Stimulated activated CD4-positive, alpha-beta T cell treated with anti-CD3 and anti-CD28 coated beads, Interleukin-2, amount 100 ng/mL, for 24 hours (primary cell): ENCODE measurements around the gene PODNL1.
"Not testable (repeated sequence)": the region's sequence is repeated elsewhere in the genome, so short reads cannot be mapped to it uniquely, and the experiment has no call there.

ENCODE experiments used
- DNase-seq, 2 donors: peaks; one replicate each; pipeline ENCODE4 v3.0.0-alpha.2; 2020

PODNL1 gene, protein sequence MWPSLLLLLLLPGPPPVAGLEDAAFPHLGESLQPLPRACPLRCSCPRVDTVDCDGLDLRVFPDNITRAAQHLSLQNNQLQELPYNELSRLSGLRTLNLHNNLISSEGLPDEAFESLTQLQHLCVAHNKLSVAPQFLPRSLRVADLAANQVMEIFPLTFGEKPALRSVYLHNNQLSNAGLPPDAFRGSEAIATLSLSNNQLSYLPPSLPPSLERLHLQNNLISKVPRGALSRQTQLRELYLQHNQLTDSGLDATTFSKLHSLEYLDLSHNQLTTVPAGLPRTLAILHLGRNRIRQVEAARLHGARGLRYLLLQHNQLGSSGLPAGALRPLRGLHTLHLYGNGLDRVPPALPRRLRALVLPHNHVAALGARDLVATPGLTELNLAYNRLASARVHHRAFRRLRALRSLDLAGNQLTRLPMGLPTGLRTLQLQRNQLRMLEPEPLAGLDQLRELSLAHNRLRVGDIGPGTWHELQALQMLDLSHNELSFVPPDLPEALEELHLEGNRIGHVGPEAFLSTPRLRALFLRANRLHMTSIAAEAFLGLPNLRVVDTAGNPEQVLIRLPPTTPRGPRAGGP

DNA sequence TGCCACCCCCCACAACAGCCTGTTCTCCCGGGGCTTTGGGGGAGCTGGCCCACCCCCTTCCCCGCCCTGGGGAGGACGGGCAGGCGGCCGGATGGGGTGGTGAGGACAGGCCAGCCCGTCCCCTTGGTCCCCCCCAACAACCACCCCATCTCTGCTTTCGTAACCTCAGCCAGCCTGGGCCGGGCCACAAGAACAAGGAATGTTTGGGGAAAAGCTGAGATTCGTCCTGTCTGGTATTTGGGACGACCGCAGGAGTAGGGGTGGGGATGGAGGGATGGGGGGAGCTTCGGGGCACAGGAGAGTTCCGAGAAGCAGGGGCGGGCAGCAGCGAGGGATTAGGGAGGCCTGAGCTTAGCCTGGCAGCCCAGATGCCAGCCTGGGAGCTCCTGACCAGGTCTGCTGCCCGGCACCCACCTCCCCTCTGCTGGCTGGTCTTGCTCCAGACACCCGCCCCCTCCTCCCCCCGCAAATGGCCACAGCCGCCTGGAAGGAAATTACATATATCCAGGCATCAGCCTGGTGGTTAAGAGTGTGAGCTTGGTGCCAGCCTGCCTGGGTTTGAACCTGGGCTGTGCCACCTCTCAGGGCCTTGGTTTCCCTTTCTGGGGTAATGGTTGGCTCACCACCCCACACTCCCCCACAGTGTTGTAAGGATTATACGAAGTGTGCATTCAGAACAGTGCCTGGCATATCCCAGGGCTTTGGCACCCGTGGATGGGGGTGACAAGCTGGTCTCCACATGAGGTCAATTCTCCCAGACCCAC lies at the start of gene PODNL1:
TSS of gene PODNL1 (minus strand) at position 117 of the 764 bp plus-strand sequence. CDS start 236 bp downstream, outside the sequence.
- no peak for DNase-seq

DNA sequence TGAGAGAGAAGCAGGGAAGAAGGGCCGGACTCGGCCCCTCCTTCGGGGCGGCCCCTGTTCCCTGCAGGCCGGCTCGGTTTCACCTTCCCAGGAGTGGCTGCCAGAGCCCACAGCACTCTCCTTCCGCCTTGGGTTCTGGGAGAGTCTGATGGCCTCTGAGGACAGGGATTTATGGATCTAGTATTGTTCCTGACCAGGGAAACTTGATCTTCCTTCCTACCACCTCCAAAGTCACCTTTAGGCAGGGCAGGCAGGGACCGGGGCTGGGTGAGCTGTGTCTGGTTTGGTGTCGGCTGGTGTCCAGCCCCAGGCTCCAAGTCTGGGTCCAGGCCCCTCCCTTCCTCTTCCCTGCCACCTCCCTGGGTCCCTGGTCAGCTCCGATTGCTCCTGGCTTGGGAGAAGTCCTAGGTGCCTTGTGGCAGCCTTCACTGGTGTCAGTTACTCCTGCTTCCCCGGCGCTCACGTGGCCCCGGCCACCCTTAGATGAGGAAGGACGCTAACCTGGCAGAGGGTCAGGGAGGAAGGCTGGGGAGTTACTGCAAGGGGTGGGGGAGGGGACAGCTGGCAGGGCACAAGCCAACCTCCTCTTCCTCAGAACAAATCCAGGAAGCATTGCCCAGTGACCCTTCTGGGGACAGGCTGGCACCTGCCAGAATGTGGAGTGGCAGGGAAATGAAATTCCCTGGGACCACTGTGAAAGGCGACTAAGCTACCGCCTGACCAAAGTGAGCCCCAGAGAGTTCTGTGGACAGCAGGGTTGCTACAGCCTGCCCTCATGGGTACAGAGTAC lies 49.1 kb upstream of the PODNL1 start:
- DNase-seq, result no peak

DNA sequence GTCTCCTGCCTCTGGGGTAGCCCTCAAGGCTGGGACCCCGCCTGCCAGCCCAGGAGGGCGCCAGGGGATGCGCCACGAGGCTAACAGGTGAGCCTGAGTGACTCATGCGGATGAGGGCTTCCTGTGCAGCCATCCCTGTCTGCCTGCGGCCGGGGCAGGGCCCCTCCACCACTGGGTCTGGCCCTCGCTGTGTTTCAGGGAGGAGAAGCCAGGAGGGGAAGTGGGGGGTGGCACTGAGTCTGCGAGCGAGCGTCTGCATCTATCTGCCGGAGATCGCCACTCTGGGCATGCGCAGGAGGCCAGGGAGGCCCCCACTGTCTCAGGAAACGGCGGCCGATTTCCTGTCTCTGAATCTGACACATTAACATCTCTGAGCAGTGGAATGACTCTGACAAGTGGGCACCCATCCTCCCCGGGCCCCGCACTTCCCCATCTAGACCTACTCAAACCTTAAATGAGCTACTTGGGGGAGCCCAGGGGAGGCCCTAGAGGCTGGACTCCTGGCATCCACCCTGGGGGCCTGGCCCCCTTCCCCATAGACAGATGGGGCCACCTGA lies 48.2 kb upstream of the PODNL1 start:
- peak; percentile 98 for DNase-seq

DNA sequence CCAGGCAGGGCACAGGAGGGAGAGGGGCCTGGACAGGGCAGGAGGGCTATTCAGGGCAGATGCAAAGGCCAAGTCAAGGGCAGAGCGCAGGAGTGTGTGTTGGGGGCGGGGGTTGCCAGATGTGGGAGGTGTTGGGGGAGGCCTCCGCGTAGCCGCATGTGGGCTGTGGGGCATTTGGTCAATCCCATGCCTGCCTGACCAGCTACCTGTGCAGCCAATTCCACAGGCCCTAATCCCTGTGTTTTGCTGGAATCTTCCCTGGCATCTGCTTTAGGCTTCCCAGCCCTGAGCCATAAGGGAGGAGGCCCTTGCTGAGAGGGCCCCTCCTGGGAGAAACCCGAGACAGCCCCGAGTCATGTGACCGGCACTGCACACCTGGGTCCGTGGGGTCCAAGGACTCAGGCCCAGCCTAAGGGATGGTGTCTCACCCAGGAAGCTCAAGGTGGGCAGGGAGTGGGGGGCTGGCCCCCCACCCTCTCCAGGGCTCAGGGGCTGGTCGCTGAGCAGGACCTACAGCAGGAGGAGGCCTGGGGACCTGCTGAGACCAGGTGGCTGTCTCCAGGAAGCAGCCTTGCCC lies 47.6 kb upstream of the PODNL1 start:
- peak; percentile 36 to 37 for DNase-seq

DNA sequence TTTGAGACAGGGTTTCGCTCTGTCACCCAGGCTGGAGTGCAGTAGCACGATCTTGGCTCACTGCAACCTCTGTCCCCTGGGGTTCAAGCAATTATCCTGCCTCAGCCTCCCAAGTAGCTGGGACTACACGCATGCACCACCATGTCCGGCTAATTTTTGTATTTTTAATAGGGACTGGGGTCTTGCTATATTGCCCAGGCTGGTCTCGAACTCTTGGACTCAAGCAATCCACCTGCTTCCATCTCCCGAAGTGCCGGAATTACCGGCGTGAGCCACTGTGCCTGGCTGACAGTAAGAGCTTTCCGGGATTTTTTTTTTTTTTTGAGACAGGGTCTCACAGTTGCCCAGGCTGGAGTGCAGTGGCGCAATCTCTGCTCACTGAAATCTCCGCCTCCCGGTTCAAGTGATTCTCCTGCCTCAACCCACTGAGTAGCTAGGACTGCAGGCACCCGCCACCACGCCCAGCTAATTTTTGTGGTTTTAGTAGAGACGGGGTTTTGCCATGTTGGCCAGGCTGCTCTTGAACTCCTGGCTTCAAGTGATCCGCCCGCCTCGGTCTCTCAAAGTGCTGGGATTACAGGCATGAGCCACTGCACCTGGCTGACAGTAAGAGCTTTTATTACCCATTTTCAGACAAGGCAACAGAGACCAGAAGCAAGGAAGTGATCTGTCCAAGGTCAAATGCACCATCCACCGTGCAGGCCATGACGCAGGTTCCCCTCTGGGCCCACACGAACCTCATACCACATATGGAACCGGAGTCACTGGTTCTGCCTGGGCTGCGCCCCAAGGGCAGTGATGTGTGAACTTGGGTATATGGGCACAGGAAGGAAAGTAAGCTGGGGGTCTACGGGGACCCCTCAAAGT lies 46.9 kb upstream of the PODNL1 start:
- DNase-seq, result peak in 1 of 2 donors; percentile 34

DNA sequence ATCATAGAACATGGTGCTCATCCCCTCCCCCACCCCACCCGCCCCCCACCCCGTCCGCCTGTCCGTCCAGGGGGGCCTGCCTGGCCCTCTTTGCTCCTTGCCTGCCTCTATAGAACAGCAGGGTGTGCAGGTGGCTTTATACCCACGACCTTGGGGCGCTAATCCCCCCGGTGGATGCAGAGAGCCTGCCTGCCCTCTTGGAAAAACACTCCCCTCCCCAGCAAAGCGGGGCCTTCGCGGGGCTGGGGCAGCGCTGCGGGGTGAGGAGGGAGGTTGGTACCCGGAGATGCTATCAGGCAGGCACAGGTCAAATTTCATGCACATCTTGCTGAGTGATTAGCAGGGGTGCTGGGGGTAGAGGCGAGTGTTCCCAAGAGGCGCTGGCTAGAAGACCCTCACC lies 46.0 kb upstream of the PODNL1 start:
- no peak for DNase-seq

DNA sequence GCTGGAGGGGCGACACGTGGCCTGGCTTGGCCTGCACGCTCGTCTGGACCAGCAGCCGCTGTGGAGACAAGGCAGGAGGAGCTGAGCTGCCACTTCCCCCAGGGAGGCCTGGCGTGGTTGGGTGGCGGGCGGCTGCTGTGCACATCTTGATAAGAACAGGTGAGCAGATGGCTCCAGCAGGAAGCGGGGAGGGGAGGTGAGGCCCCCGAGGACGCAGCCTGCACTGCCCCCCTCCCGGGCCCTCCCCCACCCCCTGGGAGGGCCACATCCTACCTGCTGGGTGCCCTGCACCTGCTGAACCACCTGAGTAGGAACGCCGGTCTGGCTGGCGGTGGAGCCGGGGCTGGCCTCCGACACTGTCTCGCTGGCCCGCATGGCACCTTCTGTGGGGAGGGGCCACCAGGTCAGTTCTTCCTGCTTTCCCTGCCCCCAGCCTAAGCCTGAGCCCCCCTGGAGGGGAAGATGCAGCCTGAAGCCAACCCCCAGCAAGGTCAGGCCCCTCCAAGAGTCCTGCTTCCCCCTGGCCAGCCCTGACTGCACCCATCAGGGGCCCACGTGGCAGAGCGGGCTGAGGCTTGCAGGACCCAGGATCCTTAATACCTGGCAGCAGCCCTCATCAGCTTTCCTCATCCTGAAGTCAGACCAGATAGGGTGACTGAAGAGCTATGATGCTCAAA lies 45.1 kb upstream of the PODNL1 start:
- no peak for DNase-seq

DNA sequence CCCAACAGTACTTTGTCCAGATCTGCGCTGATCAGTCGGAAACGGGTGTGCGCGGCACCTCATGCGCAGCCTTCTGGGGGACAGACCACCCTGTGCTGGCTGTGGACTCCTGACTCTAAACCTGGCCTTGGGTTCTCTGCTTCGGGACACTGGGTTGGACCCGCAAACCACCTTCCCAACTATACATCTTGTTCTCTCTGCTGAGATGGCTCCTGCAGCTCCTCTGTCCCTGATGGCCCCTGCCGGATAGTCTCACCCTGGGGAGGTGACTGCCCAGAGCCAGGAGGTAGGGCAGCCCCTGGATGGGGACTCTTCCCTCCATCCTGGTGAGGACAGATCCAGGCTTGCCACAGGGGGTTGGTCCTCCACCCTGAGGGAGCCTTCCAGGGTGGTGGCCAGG lies 44.6 kb upstream of the PODNL1 start:
- DNase-seq, result no peak

DNA sequence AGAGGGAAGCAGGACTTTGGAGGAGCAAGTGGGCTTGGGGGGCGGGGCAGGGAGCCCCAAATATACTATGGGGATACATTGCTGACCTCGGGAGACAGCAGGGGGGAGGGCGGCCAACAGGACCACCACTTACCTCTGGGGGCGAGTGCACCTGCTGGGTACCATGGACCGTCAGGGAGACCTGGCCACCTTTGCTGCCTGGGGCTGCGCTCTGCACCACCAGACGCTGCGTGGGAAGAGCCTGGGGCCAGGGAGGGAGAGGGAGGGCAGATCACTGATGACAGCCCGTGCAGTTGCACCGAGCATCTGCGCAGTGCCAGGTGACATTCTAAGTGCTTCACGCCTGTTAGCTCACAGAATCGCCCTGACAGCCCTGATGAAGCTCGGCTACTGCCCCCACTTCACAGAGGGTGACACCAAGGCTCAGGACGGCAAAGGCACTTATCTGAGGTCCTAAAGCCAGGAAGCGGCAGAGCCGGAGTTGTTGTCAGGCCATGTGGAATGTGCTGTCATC lies 43.8 kb upstream of the PODNL1 start:
- DNase-seq, result no peak

DNA sequence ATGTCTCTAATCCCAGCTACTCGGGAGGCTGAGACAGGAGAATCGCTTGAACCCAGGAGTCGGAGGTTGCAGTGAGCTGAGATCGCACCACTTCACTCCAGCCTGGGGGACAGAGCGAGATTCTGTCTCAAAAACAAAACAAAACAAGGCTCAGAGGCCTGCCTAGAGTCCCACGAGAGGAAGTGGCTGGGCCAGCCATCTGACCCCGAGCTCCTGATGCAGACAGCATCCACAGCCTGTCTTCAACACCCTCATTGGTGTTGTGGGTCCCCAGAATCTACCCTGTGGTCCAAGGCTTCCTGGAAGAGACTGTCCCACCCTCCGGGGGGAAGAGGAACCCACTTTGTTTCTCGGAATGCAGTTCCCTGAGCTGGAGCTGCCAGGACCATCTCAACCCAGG lies 43.2 kb upstream of the PODNL1 start:
- DNase-seq, result no peak

DNA sequence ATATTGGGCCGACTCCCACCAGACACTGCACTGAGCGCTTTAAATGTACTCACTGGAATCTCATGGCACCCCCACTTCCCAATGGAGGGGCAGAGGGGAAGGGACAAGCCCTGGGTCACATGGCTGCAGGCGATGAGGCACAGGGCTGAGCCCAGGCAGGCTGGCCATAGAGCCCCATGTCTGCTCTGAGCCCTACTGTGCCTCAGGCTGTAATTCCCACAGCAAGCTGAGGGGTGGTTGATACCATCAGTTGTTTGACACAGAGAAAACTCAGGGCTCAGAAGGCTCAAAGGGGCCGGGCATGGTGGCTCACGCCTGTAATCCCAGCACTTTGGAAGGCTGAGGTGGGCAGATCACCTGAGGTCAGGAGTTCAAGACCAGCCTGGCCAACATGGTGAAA lies 42.8 kb upstream of the PODNL1 start:
- no peak for DNase-seq

DNA sequence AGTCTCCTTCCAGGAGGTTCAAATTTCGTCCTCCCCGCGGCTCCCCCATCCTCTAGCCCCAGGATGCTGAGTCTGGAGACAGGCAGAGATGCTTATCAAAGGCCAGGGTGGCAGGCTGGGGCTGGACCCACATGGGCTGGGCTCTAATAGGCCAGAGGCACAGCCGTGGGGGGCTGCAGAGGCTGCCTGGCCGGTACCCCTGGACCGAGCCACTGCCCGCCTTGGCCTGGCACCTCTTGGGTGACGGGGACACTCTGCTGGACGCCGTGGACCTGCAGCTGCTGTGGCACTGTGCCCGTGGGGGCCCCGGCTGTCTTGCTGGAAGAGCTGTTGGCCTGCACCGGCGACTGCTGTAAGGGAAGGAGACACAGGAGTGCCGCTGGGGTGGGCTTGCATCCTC lies 42.1 kb upstream of the PODNL1 start:
- no peak for DNase-seq

DNA sequence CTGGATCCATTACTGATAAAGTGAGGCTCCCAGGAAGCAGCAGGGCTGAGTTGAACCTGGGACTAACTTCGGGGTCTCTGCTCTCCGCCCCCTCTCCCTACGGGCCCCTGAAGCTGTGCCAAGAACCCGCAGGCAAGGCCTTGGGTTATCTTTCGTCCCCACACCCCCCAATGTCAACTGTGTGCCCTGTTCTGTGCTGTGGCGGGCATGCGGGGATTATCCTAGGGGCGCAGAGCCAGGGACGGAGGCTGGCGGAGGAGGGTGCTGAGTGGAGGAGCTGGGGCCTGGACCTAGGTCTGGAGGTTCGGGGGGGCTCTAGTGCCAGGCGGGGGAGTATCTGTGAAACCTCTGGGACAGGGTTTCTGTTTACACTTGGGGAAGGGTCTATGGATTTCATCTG lies 41.5 kb upstream of the PODNL1 start:
- no peak for DNase-seq

DNA sequence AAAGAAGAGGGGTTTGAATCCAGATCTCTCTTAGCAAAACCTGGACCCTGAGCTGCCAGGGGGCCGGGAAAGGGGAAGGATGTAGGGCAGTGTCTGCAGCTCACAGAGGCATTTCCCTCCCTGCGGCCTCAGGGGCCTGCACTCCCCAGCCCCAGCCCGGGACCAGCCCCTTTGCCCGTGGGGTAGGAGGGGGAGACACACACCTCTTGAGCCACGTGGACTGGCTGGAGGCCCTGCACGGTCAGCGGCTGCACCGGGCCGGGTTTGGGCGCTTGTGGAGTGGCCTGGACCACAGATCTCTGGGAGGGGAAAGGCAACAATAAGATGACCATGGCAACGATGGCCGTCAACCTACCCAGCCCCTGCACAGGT lies 41.0 kb upstream of the PODNL1 start:
- DNase-seq, result no peak

DNA sequence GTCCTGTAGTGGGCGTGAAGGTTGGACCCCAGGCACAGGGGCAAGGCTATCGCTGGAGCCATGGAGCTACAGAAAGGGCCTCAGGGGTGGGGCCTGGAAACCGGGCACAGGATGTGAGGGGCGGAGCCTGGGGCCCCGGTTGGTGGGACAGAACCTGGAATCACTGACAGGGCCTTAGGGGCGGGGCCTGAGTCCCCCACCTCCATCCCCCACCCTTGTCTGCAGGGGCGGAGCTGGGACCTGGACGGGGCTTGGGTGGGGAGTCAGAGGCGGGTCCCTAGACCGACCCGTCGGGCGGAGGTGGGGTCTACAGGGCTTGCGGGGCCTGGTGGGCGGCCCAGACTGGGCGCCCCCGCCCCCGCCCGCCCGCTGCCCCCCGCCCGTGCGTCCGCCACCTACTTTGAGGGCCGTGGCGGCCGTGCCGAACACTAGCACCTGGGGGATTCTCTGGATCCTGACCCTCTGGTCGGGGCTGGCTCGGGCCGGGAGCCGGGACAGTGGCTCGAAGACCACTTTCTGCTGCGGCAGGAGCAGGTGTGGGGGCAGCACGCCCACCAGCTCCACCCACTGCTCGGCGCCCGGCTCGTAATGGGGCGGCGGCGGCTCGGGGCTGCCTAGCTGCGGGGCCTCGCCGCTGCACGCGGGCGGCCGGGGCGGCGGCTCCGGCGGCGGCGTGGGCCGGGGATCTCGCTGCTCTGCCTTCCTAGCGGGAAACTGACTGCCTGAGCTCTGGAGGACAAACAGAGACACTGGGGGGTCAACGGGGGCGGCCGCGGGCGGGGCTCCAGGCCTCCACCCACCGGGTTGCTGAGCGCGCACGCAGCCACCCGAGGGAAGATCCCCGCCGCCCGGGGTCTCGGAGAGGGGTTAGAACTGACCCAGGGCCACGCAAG lies 40.4 kb upstream of the PODNL1 start:
- DNase-seq, result peak in 1 of 2 donors; percentile 58

DNA sequence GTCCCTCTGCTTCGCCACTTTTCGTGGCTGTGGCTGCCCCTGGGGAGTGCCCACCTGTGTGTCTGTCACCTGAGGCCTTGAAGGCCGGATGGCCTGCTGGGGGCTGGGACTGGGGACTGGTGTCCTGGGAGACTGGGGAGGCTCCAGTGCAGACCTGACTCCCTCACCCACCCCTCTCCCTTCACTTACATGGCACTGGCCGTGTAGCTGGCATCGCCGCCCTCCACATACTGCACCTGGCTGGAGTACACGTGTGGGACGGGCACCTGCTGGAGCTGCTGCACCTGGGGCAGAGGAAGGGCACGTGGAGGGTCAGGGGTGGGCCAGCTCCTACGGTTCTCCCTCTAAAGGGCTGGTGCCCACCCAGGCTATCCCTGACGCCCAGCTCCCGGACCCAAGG lies 39.6 kb upstream of the PODNL1 start:
- no peak for DNase-seq

DNA sequence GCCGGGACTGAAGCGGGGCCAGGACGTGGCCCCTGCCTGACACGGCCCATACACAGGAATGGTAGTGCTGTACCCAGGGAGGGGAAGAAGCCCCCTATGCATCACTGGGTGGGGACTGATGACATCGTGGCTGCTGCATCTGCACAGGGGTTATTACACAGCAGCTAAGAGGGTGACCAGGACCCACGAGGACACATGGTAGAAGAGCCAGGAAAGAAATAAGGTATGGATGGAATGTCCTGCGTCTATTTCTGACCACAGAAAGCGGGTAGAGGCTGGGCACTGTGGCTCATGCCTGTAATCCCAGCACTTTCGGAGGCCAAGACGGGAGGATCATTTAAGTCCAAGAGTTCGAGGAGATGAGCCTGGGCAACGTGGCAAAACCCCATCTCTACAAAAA lies 38.2 kb upstream of the PODNL1 start:
- no peak for DNase-seq

DNA sequence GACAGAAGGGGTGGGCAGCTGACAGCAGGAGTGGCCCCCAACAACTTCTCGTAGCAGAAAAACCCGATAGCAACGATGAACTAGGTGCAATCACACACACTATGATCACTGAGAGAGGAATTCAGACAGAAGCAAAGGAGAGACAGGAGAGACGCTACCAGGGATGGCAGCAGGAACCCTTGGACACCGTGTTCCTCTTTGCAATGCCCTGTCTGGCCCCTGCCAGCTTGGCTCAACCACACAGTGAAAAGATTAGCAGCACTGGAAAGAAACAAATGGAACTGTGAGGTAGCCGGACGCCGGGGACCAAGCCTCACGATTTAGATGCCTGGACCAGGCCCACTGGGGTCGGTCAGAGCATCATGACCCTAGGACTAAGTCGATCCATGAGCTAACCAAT lies 37.7 kb upstream of the PODNL1 start:
- DNase-seq, result no peak

DNA sequence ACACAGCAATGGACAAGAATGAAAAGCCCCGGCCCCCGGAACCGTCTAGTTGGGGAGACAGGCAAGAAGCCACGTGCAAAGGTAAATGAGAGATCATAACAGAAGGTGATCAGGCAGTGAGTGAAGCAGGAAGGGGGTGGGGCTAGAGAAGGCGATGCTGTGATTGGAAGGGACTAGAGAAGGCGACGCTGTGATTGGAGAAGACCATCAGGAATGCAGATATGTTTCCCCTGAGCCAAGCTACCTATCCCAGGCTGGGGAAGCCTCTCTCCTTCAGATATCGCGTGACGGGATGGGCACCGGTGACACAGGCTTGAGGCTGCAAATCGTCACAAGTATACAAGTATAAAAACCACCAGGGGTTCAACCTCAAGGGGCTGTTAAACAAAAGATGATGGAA lies 35.9 kb upstream of the PODNL1 start:
- DNase-seq, result peak; percentile 37 to 52

DNA sequence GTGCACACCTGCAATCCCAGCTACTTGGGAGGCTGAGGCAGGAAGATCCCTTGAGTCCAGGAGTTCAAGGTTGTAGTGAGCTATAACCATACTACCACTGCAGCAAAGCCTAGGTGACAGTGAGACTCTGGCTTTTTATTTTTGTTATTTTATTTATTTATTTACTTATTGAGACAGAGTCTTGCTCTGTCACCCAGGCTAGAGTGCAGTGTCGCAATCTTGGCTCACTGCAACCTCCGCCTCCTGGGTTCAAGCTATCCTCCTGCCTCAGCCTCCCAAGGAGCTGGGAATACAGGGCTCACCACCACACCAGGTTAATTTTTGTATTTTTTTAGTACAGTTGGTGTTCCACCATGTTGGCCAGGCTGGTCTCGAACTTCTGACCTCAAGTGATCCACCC lies 35.3 kb upstream of the PODNL1 start:
- DNase-seq, result not testable (repeated sequence)
